ENCODE data around the gene LMX1A.

Gene LMX1A

GRCh38 chr1:165327538-165327937, 29.0 kb downstream of the LMX1A start:
- H3K27ac ChIP-seq (replicated peaks): no peak overlapping the region
- H3K27me3 ChIP-seq (ENCODE audit: insufficient read depth, poor library complexity, severe bottlenecking): peaks cover 5% of the 10 kb centered on the region
- H3K4me3 ChIP-seq (replicated peaks; ENCODE audit: insufficient read depth, low read length): no peak overlapping the region
- TF ChIP-seq SPI1 (IDR thresholded peaks at IDR 0.05; ENCODE audit: borderline replicate concordance, low read depth) (no peak), POLR2AphosphoS5 (IDR thresholded peaks at IDR 0.05; ENCODE audit: low read depth) (no peak), CTCF (IDR thresholded peaks at IDR 0.05; ENCODE audit: insufficient read depth, low read length) (no peak), GABPA (IDR thresholded peaks at IDR 0.05; ENCODE audit: low read depth) (no peak), REST (IDR thresholded peaks at IDR 0.05; ENCODE audit: insufficient replicate concordance, low read depth) (no peak)
- DNase-seq (ENCODE audit: low read depth in 1 of 2, low spot score in 1 of 2): no peak

GRCh38 chr1:165325460-165326203, 30.9 kb downstream of the LMX1A start:
- TF ChIP-seq POLR2AphosphoS5 (IDR thresholded peaks at IDR 0.05; ENCODE audit: low read depth) (no peak), SPI1 (IDR thresholded peaks at IDR 0.05; ENCODE audit: borderline replicate concordance, low read depth) (no peak), REST (IDR thresholded peaks at IDR 0.05; ENCODE audit: insufficient replicate concordance, low read depth) (no peak), CTCF (IDR thresholded peaks at IDR 0.05; ENCODE audit: insufficient read depth, low read length) (no peak)
- no peak for DNase-seq (ENCODE audit: low read depth in 1 of 2, low spot score in 1 of 2)
- H3K27me3 ChIP-seq (ENCODE audit: insufficient read depth, poor library complexity, severe bottlenecking): peaks cover 6% of the 10 kb centered on the region

GRCh38 chr1:165324050-165324449, 32.5 kb downstream of the LMX1A start:
- H3K4me3 ChIP-seq (replicated peaks; ENCODE audit: insufficient read depth, low read length): no peak overlapping the region
- TF ChIP-seq GABPA (IDR thresholded peaks at IDR 0.05; ENCODE audit: low read depth) (no peak), POLR2AphosphoS5 (IDR thresholded peaks at IDR 0.05; ENCODE audit: low read depth) (no peak), SPI1 (IDR thresholded peaks at IDR 0.05; ENCODE audit: borderline replicate concordance, low read depth) (no peak), REST (IDR thresholded peaks at IDR 0.05; ENCODE audit: insufficient replicate concordance, low read depth) (no peak), CTCF (IDR thresholded peaks at IDR 0.05; ENCODE audit: insufficient read depth, low read length) (no peak)
- DNase-seq (ENCODE audit: low read depth in 1 of 2, low spot score in 1 of 2): no peak
- no peak overlapping the region for H3K27ac ChIP-seq (replicated peaks)
- peaks cover 11% of the 10 kb centered on the region for H3K27me3 ChIP-seq (ENCODE audit: insufficient read depth, poor library complexity, severe bottlenecking)

More at GRCh38 chr1:165325460-165326203, 30.9 kb downstream of the LMX1A start:
- H3K4me3 ChIP-seq (replicated peaks; ENCODE audit: insufficient read depth, low read length): no peak overlapping the region
- H3K27ac ChIP-seq (replicated peaks): no peak overlapping the region
